HK-2 (cell line): ENCODE results near the gene ARHGEF4.

Experiments
- DNase-seq: peaks from one replicate; pipeline ENCODE4 v3.0.0-alpha.2; 2018; ENCODE audit not compliant: unreplicated experiment

Gene ARHGEF4, protein sequence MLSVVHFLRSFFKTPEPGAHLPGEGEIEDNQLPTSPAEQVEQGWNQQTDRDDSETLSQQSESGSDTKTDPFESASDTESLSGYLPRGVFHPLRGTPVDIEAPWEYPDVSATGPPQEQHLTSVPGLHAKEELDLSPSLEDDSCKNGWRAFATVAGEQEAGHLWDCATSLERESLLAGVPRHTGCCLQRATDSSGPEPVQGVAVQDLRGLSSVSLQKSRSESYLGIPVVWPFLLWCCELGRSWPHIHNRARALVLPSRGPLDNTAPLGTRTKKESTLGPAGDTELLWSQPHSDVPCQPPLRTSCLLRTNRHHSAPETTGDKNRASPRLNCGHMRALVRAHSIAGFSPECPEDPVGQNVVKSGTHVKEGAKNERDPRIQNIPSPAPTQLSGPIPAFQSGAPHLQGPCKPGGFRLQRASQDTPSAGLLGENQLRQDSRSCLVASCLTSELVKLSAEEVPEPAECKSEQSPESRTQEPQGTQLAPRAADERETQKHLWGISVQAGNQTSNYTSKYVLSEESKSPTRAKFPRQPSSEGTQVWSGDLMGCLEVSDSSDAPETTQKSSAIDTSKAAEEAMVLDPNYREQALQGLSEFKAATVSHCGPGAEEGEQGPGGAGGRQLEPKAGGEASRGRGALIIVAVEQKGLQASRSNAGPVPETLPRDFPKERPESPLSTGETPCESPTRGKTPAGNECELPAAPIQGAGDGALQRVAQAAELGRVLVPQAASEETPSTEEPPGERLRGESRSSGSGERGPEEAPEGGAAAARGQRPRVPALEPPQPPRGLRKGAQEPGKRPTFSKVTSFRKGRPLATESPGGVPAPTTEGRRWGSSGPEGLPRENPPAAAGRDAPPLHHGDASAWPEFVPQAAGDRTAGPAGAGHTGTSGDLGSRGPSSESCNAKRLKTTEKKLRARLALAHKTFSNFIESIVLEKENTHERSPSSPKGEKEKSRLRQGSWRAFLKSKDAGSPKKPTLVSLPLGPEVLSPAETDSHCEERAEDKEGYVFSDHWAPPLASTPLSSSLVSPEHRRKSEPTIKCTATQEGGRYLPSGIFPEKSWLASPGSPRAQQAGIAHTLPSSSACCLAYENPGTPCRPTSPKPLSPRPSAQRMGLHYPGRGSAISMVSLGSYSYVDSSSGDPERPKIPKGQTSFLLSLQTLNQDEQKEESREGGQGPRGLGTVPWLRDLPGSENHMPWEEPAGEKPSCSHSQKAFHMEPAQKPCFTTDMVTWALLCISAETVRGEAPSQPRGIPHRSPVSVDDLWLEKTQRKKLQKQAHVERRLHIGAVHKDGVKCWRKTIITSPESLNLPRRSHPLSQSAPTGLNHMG (N-terminal part only)

DNA sequence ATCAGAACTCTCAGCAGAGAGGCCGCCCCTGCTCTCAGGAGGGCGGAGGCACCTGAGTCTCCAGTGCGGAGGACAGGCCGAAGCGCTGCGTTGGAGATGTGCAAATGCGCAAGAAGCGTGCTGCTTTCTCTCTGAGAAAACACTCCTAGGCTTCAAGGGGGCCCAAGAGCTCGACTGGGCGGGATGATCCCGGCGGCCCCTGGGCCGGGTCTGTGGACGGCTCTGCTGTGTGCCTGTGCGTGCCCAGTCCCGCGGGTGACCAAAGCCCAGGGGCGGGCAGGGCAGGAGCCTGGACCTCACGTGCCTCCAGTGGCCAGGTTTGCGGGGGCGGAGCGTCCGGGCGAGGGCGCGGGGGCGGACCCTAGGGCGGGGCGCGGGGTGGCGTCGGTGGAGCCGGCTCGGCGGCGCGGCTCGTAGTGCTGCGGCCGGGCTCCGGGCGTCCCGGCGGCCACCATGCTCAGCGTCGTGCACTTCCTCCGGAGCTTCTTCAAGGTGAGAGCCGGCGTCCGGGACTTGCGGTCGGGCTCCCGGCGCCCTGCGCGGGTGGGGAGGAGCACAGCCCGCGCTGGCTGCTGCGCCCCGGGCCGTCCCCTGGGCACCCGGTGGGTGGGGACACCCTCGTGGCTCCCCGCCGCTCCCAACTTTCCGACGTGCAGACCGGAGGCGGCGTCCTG lies at the start of gene ARHGEF4:
Gene ARHGEF4 (plus strand): TSS at position 414 of the 674 bp plus-strand sequence. CDS start 40 bp downstream, at position 454.
- DNase-seq: peak; percentile 72

DNA sequence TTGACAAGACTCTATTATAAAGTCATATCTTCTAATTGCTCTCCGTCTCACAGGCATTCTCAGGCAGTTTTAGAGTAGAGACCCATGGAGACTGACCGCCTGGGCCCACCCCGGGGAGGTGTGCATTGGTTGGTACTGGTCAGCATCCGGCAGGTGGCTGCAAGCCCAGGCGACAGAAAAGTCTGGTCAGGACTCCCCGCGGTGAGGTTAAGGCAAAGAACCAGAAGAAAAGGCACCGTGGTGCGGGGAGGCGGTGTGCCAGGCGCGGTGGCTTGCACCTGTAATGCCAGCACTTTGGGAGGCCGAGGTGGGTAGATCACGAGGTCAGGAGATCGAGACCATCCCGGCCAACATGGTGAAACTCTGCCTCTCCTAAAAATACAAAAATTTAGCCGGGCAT lies 48.9 kb upstream of the ARHGEF4 start:
- DNase-seq: no peak

DNA sequence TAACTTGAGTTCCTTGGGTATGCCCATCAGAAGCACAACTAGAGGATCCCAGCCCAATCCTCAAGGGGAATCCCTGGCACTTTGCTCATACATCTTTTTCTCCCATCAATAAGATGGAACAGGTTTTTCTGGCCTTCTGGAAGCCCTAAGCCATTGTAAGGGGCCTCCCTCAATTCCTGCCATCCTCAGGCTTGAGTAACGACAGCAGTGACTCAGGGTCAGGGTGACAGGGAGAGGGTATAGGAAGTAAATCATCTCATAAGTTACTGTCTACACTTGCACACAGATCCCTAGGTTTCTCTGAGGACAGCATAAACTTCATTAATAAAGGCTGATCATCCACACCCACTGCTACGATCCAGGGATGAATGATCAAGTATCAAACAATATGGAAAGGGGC lies 46.4 kb upstream of the ARHGEF4 start:
- DNase-seq: no peak

DNA sequence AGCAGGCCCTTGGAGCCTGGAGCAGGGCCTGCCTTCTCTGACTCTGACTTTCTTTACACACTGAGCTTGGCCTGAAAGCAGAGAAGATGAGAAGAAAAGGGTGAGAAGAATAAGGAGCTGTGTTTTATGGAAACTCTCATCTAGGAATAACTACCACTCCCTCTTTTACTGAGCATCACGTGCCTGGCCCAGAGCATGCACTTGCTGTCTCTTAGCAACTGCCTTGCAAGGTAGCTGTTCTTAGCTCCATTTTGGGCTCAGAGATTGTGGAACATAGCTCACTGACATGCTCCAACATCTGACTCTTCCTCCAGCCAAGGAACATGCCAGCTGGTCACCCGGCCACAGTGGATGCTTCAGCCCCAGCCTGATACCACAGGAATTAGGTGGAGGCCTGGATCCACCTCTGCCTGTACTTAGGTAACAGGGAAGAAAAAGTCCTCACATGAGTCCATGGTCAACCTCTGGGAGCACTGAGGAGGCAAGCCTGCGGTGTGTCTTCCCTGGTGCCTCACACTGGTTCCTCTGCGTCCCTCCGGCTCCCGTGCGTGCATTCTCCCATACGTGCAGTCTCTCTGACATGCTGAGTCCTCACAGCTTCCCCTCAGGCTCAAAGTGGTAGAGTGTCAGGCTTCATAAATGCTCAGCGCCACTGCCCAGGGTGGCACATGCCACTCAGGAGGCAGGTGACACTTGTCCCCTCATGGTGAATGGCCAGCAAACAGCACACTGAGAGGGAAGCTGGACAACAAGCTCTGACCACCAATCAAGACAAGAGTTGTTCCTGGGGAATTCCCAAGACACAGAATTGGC lies 45.7 kb upstream of the ARHGEF4 start:
- no peak for DNase-seq

DNA sequence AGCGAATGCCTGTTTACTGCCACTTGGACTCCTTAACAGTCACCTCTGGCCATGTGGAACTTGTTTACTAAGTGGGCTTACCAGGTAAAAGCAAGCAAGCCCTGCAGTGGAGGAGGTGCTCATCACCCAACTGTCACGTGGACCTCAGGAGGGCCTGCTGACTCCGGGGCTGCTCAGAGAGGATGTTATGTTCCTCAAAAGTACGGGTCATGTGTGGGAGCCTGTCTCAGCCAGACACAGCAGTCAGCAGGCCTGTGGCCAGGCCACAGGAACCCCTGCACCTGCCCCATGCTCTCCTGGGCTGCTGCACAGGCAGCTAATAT lies 45.1 kb upstream of the ARHGEF4 start:
- DNase-seq: no peak

DNA sequence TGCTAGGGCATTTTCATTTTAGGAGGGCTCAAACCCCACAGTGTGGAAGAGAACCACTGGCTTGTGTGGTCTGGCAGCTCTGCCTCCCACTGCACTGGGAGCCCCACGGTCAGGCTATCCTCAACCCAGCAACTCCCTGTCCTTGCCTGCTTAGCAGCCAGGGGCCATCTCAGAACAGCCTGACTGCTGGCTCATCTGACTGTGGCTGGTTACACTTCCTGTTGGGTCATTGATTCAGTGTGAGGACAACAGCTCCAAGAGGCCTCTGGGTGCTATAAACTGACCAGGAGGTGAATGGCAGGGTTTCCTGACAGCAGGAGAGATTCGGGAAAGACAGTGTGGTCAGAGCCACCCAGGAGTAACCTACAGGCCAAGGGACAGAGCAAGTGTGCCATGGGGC lies 41.3 kb upstream of the ARHGEF4 start:
- no peak for DNase-seq

DNA sequence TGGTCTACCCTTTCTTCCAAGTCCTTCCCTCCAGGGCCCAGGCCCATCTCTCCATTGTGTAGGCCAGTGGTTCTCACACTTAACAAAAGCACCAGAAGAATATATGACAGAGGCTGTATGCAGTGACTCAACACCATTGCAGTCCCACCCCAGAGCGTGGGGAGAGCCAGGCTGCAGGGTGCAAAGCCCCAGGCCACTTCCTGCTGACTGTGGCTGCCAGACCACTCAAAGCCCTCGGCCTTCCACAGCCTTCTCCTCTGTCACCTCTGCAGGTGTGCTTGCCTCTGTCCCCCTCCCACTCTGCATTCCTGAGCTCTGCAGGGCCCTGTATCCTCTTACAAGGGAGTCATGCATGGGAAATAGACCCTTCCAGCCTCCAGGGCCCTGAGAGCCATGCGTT lies 40.4 kb upstream of the ARHGEF4 start:
- no peak for DNase-seq

DNA sequence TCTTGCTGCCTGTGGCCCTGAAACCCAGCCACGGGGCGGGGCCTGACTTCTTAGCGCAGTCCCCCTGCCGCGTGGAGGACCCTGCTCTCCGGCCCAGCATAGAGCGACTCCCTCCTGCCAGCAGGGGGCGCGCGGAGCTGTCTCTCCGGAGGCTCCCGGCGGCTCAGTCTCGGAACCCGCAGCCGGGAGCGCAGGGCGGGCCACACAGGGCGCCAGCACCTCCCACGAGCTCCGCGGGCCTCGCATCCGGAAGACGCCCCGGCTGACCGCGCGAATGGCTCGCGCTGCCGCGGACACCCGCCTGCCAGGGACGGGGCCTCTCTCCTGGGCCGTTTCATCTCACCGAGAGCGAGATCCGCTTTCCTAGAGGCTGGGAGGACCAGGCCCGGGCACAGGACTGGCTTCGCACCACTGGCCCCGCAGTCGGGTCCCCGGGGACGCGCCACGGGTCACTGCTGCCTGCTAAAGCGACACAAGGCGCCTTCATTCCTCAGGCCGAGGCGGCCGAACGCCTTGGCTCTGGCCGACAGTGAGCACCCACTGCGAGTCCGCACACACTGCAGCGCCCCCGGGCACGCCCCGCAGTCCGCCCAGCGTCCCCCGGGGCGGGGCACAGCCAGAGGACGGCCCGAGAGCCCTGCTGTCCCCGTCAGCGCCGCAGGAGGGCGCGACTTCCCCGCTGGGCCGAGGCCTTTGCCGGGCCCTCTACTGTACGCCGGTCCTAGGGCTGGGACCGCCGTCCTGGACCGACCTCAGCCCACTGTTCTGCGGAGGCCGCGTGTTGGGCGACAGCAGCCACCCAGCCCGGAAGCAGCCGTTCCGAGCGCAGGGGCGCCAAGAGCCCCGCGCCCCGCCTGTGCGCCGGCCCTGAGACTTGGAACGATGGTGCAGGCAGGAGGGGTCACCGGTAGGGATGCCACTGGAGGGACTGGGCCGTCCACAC lies 39.0 kb upstream of the ARHGEF4 start:
- peak; percentile 92 for DNase-seq

DNA sequence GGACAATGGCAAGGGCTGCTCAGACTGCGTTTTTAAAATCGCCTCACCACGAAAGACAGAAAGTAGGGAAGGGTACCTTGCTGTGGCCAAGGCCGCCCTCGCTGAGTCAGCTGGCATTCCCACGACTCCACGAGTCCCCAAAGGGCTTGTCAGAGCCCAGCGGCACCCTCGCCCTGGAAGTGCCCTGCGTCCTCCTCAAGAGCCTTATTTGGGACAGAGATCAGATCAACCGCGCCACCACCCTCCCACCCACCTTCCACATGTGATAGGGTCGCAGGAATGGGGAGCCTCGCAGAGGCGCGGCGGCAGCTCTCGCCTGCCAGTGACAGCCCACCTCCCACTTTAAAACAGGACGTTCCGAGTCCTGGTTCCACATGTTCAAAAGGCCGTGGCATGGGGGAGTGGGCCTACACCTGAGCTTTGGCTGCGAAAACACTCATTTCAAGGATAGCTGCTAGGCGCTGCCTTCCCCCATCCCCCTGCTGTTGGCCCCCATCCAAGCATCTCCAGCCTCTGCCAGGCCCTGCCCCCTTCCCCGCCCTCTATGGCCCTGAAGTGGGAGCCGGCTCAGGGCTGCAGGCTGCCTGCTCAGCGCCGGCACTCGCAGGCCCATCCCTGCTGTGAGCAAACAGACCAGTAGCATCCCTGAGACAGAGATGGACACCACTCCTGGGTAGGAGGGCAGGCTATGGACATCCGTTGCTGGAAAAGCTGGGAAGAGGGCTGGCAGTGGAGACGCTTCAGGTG lies 38.1 kb upstream of the ARHGEF4 start:
- no peak for DNase-seq

DNA sequence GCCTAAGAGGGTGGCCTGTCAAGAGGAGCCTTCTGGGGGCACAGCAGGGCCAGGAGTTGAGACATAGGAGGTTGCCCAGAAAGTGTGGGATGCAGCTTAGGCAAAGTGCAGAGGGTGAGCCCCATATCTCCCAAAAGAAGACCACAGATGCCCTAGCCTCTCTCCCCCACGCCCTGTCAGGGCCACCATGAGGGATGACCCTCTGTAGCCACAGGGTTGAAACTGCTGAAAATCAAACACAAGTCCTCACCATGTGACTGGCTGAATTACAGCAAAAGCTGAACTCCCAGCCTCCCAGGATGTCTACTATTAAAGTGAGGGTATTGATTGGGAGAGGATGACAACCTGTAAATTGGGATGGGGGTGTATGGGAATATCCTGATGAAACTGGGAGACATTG lies 37.4 kb upstream of the ARHGEF4 start:
- no peak for DNase-seq

DNA sequence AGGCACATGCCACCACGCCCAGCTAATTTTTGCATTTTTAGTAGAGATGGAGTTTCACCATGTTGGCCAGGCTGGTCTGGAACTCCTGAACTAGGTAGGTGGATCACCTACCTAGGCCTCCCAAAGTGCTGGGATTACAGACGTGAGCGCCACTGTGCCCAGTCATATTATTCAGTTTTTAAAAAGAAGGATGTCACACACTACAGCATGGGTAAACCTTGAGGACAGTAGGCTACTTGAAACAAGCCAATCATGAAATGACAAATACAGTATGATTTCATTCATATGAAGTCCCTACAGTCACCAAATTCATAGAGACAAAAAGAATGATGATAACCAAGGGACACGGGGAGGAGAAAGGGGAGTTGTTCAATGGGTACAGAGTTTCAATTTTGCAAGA lies 31.1 kb upstream of the ARHGEF4 start:
- no peak for DNase-seq

DNA sequence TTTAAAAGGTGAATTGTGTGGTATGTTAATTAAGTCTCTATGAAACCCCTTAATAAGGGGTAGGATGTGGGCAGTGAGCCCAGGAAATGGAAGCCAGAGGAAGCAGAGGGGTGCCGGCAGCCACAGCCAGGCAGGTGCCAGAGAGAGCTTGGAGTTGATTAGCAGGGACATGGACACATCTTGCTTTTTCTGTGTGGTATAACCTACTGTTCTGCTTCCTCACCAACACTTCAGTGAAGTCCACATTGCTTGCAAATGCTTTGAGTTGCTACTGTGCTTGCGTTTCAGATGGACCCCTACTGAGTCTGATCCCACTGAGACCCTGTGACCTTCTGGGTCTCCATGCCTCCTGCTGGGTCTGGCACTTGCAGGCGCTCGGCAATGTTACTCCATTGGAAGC lies 30.3 kb upstream of the ARHGEF4 start:
- DNase-seq: no peak

DNA sequence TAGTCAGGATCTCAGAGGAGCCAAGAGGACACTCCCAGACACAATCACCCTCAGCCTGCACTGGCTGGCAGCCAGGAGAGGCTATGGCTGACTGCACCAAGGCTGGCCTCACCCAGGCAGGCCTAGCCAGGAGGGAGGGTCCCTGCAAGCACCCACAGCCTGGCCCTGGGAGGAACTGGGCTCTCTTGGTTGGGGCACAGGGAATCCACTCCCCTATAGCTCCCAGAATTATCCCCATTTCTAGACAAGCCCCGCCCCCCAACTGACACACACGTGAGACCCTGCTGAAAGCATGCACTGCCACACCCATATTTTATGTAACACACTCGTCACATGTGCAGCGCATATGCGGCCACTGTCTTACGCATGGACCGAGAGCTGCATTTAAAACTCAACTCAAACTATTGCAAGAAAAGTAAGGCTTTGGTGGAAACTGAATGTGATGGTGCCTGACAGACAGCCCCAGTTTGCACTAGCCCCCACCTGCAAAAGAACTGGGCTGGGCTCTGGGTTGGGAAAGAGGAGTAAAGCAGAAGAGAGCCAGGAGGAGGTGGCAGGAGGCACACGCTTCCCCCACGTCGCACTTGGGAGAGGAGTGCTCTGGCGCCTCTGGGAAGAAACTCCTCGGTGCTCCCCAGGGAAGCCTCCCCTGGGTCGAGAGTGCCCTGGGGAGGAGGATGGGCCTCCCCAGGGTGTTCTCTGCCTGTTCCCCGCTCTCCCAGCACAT lies 28.9 kb upstream of the ARHGEF4 start:
- DNase-seq: peak; percentile 59

DNA sequence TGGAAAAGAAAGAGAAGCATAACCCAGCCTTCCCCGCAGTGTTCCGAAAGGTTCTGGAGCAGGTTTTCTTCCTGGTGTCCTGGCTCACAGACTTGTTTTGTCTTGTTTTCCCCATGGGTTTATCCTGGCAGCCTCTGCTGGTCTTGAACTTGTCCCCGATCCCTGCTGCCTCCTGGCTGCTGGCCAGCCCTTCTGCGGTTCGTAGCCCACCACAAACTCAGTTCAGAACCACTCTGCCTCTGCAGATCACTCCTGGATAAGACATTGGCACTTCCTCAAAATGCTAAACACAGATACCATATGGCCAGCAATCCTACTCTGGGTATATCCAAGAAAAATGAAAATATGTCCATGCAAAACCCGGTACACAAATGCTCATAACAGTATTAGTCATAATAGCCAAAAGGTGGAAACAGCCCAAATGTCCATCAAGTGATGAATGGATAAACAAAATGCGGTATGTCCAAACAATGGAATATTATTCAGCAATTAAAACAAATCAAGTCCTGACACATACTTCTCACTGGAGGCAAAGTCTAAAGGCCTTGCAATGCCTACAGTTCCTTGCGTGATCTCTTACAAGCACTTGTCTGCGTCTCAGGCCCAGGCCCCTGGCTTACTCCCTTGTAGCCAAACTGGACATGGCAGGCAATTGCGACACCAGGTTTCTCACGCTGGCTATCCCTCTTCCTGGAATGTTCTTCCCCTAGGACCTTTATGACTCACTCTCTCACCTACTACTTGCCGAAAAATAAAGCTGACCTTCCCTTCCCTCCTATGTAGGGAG lies 28.0 kb upstream of the ARHGEF4 start:
- DNase-seq: no peak

DNA sequence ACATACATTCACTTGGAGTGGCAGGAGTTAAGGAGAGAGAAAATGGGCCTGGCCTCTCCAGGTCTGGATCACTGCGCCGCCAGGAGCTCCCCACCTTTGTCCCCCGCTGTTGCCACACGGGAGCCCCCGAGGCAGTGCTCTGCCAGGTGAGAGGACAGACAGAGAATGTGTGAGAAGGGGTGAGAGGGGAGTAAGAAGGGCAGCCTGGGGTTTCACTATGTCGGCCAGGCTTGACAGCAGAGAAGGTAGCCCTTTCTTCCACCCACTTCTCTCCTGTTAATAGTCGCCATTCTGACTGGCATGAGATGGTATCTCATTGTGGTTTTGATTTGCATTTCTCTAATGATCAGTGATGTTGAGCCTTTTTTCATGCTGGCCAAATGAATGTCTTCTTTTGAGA lies 26.2 kb upstream of the ARHGEF4 start:
- no peak for DNase-seq

DNA sequence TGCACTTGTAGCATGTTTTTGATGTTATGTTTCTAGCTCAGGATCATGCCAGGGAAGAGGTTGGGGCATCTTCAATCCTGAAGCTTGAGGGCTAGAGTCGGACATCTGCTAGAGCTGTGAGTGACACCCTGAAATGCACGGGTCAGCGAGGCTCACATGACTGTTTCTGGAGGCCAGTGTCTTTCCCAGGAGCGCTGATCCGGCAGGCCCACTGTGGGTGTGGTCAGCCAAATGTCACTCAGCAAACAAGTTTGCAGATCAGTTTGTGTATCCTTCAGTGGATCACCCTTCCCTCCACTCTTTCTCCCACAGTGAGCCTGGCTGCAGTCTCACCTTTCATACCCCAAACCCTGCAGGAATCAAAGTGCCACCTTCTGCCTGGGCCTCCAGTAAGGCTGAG lies 23.0 kb upstream of the ARHGEF4 start:
- DNase-seq: no peak

DNA sequence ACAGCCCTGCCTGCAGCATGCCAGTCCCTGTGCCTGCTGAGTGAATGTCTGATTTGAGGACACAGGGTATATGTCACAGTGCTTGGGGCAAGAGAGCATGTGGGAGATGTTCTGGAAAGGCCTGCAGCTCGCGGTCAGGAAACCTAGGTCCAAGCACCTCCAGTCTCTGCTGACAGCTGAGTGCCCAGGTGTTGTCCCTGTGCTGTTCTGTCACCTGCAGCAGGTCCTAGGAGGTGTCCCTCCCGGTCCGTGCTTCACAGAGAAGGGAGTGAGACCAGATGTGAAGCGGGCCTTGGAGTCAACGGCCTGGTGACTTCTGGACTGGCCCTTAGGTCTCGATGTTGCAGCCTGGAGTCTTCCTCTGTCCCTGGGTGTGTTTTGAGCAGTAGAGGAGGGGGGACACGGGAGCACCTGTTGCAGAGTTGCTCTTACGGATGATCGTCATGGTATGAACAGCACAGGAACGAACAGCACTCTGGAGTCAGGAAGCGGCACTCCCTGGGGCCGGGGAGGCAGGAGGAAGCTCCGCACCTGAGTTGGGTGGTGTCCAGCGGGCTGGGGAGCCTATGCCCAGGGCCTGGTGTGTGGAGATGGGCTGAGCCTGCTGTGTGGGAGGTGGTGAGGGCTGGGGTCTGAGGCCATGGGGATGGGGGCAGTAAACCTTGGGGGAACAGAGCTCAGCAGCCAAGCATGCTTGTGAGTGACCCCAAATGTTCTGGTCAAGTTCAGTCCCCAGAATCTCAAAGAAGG lies 21.6 kb upstream of the ARHGEF4 start:
- DNase-seq: no peak
